Measurements from ENCODE around the gene KRT14.

- no peak for TF ChIP-seq POLR2A (IDR thresholded peaks at IDR 0.05)
- TF ChIP-seq, protein P1, sequence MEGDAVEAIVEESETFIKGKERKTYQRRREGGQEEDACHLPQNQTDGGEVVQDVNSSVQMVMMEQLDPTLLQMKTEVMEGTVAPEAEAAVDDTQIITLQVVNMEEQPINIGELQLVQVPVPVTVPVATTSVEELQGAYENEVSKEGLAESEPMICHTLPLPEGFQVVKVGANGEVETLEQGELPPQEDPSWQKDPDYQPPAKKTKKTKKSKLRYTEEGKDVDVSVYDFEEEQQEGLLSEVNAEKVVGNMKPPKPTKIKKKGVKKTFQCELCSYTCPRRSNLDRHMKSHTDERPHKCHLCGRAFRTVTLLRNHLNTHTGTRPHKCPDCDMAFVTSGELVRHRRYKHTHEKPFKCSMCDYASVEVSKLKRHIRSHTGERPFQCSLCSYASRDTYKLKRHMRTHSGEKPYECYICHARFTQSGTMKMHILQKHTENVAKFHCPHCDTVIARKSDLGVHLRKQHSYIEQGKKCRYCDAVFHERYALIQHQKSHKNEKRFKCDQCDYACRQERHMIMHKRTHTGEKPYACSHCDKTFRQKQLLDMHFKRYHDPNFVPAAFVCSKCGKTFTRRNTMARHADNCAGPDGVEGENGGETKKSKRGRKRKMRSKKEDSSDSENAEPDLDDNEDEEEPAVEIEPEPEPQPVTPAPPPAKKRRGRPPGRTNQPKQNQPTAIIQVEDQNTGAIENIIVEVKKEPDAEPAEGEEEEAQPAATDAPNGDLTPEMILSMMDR (IDR thresholded peaks at IDR 0.05): no peak
Observed at GRCh38 chr17:41629826-41630670, 43.4 kb upstream of the KRT14 start.

All from ovary (tissue), 3 donors.